ENCODE measurements around the gene CCNA2.

CCNA2 gene

DNA sequence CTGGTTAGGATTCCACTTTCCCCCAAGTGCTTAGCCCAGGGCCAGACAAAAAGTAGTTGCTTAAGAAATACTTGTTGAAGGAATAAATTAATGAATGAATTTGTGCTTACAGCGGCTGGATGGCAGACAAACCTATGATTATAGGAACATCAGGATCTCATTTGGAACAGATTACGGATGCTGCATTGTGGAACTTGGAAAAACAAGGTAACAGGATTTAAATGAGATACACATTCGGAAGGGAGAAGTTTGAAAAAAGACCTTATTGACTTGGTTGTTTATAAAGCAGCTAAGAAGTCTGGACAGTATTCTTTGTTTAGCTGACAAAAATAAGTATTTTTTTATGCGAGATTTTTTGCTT is 22.0 kb downstream of the CCNA2 start:
- DNase-seq (ENCODE audit: low spot score) = no peak

DNA sequence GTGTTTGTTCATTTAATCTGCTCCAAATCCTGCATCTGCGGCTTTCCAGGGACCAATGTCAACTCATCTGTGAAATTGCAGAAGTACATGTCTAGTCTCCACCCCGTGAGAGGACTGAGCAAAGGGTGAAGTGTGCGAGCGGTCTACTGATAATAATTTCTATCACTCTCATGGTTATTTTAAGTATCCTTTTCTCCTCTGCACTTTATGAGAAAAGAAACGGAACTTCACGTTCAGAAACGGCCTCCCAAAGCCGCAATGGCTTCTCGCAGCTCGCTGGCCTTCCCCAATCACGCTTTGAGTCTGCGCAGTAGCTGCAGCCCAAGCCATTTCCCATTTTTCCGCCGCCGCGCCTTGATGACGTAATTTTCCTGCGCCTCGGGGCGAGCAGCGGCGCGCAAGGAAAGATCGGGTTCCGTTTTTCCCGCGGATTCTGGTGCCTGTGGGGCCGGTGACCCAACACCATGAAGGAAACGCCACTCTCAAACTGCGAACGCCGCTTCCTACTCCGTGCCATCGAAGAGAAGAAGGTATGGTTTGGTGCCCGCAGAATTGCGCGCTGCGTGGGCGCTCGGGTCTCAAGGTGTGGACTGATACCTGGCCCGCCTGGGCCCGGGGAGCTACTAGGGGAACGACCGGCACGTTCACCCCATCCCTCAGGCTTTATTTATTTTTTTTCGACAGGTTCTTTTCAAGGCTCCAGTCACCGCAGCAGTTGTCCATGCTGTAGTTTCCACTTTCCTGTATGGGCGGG is 22.5 kb downstream of the CCNA2 start, which contains the start of gene EXOSC9:
EXOSC9 (plus strand) TSS at position 363 of the 754 bp plus-strand sequence; CDS start at position 465, 102 bp downstream.
- peak; percentile 95 for DNase-seq (ENCODE audit: low spot score)

DNA sequence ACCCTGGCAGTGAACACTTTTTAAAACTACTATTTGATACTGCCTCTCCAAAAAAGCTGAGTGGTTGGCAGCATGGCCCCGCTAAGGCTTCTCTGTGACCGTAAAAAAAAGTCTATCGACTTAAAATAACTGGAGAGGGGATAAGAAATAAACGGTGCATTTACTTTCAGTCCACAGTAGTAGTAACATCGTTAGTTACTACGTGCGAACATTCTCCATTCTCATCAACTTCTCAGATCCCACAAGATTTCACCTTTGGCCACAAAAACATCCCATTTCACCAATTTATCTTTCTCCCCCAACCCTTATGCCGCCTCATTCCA is 23.1 kb downstream of the CCNA2 start:
- DNase-seq (ENCODE audit: low spot score) = no peak

DNA sequence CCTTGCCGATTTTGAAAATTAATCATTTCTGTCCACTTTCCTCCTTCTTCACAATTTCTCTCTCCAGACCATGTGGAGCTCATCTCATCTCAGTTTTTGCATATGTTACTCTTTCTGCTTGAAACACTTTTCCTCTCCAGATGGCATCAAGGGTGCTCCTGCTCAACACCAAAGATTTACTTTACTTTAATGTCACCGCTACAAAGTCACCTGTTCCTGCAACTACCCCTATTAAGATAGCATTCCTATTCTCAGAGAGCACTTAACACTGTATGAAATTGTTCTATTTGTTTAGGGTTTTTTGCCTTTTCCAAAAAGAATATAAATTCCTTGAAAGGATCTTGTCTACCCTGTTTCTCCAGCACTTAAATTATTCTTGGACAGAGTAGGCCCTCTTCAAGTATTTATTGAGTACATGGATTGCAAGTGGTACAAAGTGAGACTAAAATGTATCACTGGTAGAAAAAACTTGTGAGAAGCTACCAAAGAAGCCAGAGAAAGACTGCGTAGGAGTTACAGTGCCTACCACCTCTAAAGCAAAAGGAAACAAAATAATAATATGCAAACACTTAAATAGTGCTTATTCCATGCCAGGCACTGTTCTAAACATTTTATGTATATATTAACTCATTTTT is 23.7 kb downstream of the CCNA2 start:
- no peak for DNase-seq (ENCODE audit: low spot score)

DNA sequence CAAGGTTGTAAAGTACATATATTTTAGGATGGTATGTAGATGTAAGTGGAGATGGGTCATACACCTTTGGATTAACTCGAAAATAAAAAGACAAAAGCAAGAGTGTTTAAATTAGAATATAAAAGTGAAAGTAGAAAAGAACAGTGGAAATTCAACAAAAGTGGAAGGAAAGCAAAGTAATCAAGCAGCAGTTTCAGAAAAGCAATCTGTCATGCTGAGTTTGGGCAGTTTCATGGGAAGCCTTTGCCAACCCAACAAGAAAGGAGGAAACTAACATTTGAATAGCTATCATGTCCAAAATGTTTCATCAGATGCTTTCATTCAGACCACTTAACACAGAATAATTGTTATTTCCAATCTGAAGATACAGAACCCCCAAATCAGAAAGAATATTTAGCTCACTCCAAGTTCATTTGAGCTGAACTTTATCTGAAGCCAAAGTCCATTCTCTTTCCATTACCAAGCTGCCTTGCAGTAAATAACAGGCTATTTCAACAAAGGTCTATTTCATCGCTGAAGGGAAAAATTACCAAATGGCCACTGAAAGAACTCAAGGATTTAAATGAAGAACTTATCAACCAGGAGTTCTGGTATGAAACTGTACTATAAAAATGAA is 24.4 kb downstream of the CCNA2 start:
- no peak for DNase-seq (ENCODE audit: low spot score)

DNA sequence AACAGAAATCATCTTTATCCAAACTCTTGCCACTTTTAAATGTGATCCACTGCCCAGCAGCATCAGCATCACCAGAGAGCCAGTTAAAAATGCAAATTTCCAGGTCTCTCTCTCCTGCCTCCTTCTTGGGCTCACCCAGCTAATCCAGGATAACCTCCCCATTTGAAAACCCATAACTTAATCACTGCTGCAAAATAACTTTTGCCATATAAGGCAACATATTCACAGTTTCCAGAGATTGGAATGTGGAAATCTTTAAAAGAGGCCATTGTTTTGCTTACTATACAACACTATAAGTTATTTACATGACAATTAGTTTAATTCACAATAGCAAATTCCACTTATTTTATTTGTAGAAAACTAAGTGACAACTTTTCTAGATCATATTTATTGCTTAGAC is 27.4 kb downstream of the CCNA2 start:
- no peak for DNase-seq (ENCODE audit: low spot score)

DNA sequence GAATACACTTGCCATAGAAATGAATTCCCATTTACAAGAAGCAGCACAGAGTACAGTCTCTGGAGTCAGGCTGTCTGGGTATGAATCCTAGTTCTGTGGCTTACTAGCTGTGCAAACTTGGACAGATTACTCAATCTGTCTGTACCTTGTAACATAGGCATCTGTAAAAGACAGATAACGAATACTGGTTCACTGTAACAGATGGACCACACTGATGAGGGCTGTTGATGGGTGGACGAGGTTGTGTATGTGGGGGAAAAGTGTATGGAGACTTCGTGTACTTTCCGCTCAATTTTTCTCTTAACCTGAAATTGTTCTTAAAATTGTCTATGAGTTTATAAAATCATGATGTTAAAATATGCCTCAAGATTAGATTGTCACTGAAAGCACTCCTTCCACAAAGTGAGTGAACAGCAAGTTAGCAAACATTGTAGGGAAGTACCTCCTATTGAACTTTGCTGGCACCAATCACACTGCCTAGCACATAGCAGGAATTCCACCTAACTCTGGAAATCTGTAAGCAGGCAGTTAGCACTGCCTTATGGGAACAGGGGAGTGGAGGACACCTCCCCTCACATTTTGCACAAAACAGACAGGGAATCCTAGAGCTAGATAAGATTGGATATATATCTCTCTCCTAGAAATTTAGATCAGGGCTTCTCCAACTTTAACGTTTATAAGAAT is 29.0 kb downstream of the CCNA2 start:
- no peak for DNase-seq (ENCODE audit: low spot score)

DNA sequence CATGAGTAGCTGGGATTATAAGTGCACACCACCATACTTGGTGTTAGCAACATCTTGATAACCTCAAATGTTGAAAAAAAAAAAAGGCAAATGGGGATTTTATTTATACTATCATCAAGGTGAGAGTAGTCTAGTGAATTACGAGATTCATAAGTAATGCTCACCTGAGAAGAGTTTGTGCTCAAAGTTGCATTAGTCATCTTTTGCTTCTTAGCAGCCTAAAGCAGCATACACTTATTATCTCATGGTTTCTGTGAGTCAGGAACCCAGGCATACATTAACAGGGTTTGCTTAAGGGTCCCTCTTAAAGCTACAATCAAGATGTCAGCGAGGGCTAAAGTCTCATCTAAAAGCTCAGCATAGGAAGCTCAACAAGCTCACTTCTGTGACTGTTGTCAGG is 30.7 kb downstream of the CCNA2 start:
- no peak for DNase-seq (ENCODE audit: low spot score)

DNA sequence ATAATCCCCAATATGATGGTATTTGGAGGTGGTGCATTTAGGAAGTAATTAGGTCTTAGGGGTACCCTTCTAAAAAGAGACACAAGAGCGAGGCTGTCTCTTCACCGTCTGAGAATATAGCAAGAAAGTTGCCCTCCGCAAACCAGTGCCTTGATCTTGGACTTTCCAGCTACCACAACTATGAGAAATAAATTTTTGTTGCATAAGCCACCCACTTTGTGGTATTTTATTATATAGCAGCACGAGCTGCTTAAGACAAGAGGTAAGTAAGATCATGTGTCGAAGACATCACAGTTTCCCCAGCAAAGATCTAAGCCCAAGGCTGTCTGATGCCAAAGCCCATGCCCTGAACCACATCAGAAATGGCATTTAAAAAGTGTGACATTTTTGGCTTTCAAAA is 32.2 kb downstream of the CCNA2 start:
- DNase-seq (ENCODE audit: low spot score) = no peak

DNA sequence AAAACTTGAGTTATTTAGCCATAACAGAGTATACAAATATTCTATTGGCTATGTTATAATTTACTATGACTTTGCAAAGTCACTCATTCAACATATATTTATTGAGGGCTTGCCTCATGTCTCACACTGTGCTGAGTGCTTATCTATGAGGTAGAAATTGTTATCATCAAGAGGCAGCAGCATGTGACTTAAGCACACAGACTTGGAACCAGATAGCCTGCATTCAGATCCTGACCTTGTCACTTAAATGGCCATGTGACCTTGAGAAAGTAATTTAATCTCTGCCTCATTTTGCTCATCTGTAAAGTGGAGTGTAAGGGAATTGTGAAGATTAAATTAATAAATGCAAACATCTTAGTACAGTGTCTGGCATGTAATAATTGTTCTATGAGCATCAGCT is 32.7 kb downstream of the CCNA2 start:
- DNase-seq (ENCODE audit: low spot score) = no peak

DNA sequence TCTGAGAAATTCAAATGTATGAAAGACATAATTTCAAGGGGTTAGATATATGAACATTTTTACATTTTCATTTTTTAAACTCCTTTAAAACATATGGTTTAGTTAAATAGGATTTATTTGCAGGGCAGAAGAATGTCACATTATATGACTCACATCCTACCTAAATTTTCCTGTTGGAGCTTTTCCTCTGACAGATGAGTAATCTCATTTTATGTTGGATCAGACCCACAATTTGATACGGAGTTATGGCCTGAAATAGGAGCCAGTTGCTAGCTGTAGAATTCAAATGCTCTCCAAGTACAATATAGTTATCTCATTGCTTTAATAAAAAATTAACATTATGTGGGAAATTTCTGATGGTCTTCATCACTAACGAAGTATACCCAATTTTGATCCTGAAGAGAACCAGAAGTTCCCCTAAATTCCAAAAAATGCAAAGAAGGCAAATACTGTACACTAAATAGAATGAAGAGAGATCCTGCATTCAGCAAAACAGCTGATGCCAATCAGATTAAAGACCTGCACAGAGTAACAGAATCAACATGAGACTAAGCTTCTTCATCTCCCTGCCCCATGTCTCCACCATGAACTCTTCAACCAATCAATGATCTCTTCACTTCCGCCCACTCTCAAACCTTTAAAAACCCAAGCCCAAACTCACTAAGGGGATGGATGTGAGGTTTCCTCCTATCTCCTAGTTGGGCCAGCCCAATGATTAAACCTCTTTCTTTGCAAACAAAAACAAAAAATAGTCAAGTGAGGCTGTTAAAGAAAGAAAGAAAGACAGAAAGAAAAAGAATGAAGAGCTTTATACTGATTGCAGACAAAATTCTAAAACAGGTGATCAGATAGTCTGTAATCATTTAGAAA is 33.5 kb downstream of the CCNA2 start:
- DNase-seq (ENCODE audit: low spot score) = no peak

DNA sequence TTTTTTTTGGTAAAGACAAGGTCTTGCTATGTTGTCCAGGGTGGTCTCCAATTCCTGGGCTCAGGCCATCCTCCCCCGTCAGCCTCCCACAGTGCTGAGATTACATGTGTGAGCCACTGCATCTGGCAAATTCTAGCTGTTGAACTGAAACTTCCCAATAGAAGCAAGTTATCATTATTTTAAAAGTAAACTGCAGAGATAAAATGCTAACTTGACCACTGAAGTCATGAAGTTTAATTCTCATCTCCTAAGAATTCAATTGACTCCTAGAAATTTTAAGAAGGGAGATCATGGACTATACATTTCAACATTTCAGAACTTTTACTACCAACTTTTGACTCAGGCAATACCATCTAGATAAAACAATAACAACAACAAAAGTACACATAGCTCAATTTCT is 34.2 kb downstream of the CCNA2 start:
- DNase-seq (ENCODE audit: low spot score) = no peak

DNA sequence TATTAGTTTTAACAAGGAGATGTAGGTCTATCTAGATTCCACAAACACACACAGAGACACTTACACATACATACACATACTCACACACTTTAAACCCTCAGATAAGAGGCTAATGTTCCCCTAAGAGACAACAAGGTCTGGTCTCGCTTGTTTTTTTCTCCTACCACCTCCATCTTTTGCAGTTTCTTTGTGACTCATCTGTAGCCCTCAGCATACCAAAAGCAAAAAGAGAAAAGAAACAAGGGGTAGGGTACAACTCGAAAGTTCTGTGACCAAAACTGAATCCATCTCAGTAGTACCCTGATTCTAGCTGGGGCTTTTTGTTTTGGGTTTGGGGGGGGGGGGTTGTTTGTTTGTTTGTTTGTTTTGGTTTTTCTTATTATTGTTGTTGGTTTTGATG is 34.8 kb downstream of the CCNA2 start:
- no peak for DNase-seq (ENCODE audit: low spot score)

DNA sequence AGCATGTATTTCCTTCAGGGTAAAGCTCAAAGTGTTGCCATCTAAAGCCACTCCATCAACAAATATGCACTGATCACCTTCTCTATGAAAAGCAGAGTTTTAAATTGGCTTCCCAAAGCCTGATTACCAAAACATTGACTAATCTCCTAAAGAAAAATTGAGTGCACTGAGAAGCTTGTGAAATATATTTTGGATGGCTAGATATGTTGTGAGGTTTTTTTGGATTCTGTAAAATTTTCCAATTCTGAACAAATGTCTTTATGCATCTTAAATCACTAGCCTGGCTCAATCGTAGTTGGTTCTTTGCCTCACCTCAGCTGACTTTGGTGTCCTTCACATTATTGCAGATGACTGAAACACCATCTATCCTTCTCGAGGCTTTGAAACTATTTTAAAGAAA is 37.5 kb downstream of the CCNA2 start:
- no peak for DNase-seq (ENCODE audit: low spot score)

DNA sequence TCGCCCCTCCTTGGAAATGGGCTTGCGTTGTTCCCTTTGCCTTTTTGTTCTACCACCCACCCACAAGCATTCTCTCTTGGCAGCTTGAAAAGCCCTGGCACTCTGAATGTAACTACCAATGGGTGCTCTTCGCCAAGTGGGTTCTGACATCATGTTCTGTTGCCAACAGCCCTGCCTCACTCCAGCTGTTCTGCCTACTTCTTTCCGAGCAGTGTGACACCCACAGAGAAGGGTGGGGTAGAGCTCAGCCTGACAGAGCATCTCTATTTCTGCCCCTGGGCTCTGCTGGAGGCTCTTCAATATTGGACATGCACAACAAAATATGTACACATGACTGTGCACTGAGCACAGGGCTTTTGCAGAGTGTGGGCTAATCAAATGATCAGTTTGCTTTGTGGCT is 38.2 kb downstream of the CCNA2 start:
- DNase-seq (ENCODE audit: low spot score) = no peak

DNA sequence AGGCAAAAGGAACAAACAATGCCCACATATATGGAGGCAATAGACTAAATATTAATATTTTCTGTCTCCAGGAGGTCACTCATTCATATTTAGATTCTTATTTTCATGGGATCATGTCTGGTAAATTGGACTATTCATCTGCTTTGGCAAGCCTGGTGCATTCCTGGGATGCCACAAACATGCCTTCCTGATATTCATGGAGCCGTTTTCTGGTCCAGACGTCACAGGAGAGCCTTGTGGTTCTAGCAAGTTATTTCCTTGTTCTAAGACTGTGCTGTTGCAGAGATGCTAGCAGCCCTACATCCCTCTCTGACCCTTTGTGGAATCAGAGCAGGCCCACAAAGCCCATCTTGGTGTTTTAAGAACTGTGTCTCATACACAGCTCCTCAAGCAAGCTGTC is 38.7 kb downstream of the CCNA2 start:
- DNase-seq (ENCODE audit: low spot score) = no peak

DNA sequence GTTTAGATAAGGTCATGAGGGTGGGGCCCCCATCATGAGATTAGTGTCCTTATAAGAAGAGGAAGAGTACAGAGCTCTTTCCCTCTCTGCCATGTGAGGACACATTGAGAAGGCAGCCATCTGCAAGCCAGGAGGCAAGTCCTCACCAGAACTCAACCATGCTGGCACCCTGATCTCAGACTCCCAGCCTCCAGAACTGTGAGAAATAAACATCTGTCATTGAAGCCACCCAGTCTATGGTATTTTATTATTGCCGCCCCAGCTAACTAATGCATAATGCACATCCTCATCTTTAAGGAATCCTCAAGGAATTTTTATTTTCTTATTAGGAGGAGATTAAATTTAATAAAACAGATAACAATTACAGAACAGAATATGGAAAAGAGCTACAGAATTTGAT is 39.3 kb downstream of the CCNA2 start:
- DNase-seq (ENCODE audit: low spot score) = no peak

DNA sequence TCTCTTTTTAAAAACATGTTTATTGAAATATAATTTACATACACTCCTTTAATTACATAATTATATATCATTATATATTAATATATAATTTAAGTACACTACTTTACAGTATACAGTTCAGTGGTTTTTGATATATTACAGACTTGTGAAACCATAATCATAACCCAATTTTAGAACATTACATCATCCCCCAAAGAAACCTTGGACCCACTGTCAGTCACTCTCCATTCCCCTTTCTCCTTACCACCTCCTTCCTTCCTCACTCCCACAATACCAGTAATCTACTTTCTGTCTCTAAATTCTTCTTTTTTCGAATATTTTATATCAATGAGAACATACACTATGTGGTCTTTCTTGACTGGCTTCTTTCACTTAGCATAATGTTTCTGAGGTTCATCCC is 40.5 kb downstream of the CCNA2 start:
- no peak for DNase-seq (ENCODE audit: low spot score)

DNA sequence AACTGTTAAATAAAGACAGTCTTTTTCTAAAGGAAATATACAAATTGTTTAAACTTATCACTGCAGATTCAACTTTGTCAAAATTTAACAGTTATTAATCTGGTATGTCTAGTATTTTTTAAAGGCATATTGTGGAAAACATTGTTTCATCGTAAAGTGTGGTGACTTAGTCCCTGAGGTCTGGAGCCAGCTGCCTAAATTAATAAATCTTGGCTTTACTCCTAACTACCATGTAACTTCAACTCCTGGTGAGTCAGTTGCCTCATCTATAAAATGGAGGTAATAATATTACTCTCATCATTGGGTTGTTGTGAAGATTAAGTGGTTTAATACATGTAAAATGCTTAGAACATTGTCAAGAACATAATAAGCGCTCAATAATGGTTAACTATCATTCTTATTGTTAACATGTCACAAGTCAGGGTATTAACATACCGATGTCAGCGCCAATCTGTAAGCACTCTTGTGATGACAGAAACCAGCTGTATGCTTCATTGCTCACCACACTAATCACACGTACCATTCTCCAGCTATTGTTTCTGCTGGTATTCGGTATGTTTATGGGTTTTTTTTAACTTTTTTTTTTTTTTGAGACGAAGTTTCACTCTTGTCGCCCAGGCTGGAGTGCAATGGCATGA is 44.6 kb downstream of the CCNA2 start:
- no peak for DNase-seq (ENCODE audit: low spot score)

DNA sequence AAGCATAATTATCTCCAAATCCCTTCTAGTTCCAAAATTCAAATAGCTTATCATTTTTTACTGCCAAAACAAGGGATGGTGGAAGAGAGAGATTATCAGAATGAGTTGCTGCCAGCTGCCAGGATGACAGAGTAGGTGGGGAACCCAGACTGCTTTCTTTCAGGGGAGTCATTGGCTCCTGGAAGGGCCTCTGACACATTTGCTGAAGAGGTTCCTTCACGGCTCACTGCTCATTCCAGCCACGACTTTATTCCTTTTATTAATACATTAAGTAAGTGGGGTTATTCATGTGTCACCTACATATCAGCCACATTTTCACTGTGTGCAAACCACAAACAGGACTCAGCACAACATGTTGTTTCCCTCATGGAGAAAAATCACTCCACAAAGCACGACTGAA is 46.1 kb downstream of the CCNA2 start:
- no peak for DNase-seq (ENCODE audit: low spot score)

DNA sequence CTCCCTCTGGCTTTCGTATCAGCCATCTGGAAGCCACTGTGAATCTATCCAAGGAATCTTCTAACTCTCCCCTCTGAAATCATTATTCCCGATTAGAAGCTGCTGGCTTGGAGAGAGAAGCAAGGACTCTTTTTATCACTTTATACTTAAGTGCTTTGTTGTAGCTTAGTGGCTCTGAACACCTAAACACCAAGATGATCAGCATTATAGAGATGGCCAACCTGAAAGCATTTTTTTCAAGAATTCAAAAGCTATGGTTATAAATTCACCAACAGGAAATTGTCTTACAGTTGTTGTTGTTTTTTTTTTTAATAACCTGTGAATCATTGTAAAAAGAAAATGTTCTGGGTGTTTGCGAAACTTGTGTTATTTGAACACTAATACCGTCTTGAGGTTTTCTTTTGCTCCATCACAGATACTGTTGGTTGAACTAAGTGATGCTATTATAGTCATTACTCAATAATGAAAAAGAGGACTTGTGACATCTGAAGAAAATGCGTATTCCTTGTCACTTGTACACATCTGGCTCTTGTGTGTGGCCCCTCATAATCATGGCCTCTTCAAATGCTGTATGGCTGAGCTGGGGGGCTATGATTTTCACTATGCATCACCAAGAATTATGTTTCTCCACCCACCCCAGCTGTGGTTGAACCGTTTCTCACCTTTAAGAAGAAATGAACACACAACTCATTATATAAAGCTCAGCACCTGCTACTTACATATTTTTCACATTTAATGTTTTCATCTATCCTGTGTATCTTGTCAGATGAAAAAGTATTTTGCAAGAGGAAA is 46.9 kb downstream of the CCNA2 start:
- DNase-seq (ENCODE audit: low spot score) = no peak

All from CD4-positive, alpha-beta T cell treated with Interleukin-2 at 100 ng/mL for 4 hours (primary cell).